Glomerular visceral epithelial cell (primary cell): ENCODE results near the gene CORO6.
A peak's percentile ranks its signal among the peaks of the same experiment; 100 is the strongest.

Source experiments
- DNase-seq: peaks from one replicate; pipeline ENCODE4 v3.0.0-alpha.2; 2016; ENCODE audit errors: extremely low spot score

CORO6 gene

DNA sequence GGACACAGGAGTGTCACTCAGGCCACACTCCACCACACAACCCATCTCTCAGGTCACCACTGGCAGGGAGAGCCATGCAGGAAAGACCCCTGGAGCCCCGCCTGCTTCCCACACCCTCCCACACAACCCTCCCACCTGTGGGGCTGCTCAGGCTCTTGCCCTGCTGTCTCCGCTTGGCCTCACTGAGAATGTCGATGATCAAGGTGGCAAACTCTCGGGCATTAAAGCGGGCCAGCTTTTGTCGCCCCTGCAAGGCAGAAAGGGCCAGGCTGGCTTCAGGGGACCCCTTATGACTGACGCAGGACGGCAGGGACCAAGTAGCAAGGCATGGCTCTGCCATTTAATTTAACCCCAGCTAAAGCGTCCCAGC, 45.7 kb downstream of the CORO6 start:
- no peak for DNase-seq

DNA sequence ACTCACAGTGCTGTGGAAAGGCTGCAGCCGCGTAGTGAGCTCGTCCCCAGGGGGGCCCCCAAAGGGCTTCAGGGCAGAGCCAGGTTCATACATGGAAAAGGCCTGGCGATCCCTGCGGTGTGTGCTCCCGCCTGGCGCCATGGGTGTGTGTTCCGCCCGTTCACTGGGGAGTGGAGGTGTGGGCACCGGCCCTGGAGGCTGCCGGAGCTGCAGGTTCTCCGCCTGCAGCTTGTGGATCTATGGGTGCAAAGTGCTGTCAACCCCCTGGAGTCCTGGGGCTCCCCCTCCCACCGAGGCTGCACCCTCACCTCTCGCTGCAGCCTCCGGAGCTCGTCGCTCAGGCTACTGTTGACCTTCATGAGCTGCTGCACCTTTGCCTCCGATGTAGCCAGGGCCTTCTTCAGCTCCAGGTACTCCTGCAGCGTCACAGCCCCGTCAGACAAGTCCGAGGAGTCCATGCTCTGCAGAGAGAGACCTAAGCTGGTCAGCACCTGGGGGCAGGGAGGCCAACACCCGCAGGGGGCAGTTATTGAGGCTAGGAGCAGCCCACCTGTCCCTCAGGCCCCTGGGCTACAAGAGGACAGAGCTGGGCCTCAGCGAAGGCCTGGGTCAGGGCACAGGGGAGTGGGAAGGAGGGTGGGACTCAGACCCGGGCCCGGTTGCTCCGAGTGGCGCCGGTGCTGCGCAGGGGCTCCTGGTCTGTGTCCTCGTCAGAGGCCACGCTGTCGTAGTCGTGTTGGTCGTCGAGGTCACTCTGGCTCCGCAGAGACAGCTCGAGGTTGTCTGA, 46.3 kb downstream of the CORO6 start:
- DNase-seq, result no peak

DNA sequence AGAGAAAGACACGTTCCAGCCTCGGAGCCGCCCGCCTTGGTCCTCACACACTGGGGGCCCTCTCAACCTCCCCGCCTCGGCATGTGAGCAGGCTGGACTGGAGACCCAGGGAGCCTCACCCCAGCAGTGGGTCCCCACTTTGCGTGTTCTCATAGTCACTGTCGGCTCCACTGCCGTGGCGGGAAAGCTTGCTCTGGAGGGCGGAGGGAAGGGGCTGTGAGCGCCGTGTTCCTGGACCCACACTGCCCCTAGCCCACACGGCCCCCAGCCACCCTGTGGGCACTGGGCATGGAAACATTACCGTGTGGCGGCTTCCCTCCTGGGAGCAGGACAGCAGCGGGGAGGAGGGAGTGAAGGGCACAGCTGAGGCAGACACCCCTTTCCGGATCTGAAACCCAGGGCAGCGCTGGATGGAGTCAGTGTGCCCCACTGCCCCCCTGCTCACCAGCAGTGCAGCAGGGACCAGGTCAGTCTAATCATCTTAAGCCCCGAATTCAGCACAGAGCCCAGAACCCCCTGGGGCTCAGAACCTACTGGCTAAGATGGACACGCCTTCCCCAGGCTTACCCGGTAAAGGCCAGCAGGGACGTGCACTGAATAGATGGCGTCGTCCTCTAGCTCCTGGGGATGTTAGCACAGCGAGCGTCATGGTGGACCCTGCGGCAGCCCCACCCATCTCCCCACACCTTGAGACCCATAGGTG, 47.0 kb downstream of the CORO6 start:
- no peak for DNase-seq

DNA sequence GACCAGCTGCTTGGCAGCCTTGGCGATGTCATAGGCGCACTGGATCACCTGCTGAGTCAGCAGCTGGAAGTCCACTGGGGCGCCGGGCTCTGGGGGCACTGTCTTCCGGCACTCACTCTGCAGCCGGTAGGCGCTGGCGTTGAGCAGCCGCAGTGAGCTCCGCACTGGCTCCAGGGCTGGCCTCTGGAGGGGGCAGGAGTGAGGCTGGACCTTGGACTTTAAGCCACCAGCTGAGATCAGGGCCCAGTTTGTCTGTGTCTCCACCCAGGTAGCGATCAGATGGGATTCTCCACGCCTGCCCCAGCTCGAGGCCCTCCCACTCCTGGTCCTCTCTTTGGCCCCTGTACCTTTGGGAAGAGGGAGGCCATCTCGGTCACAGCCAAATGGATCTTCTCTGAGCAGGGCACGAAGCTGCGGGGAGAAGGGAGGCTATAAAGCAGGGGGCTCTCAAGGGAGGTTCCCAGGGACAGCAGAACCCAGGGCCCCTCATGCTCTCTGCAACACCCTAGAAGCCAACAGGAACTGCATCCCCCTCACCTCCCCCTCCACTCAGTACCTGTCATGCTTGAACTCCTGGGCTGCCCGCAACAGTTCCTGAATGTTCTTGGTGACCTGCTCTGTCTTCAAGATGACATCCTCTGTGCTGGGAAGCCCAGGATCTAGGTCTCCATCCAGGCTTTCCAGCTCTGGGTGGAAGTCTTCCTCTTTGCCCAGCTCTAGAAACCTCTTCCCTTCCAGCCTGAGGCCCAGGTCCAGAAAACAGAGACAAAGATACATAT, 47.8 kb downstream of the CORO6 start:
- DNase-seq, result no peak

DNA sequence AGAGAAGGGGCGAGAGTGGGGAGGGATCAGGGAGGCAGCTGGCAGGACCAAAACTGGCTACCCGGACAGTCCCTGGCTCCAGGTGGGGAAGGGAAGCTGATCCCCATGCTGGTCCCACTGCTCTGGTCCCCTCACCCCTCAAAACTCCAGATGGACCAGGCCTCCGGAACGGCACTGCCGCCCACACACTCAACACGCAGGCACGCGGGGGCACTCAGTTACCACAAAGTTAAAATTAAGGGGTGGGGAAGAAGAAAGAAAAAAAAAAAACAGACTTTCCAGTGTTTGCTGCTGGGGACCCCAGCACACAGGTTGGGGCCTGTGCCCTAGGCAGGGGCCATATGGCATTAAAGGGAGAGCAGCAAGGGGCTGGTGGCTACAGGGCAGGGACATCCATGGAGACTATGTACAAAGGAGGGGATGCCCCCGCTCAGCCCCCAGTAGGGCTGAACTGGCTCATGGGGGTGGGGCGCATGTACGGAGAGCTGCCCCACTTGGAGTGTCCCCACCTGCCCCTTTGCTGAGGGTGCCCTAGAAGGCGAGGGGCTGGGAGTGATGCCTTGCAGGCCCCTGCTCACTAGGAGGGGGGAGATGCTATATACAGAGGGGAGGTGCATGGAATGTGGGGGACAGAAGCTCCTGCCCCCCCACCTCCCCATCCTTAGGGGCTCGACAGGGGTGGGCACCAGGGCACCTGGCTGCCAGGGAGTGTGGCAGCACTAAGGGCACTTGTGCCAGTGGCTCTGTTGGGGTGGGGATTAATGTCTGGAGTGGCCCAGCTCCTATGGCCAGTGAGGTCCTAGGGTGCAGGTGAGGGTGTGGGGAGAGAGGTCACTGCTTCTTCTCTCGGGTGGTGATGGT, 48.6 kb downstream of the CORO6 start:
- no peak for DNase-seq

DNA sequence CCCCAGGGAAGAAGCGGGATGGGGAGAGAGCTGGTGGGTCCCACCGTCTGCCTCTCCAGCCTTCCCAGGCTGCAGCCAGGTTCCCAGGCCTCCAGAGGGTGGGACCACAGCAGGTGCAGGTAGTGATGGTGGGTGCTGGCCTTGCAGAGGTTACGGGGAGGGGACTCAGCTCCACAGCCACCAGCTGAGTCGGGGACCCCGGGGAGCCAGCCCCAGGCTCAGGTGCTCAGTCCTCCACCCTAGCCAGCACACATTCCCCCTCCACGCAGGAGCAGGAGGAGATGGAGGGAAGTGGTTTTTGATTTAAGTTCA, 49.2 kb downstream of the CORO6 start:
- no peak for DNase-seq

DNA sequence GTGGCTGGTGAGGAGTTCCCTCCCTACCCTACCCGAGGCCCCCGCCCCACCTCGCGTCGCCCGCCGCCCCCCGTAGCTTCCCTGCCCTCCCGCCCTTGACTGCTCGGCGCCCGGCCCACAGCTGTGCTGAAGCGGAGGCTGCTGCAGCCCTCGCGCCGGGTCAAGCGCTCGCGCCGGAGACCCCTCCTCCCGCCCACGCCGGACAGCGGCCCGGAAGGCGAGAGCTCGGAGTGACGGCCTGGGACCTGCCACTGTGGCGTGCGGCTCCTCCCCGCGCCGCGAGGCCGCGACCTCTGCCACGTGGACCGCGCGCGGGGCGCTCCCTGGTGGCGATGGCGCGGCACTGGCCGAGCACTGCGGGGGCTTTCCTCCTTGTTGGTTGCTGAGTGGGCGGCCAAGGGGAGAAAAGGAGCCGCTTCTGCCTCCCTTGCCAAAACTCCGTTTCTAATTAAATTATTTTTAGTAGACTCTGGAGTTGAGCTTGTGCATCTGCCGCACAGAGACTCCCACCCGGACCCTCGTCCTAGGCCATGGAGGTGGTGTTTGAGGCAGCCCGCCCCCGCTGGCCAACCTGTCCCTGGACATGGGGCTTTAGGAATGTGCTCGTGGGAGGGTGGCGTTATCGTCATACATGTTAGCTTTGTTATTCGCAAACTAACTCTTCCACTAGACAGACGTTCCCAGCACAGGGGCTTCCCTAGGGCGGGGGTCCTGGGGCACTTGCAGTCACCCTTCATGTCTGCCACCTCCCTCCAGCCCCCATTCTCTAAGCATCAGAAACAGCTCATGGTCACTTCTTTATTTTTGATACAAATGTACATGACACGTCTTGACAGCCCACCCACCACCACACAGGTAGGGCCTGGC, 49.8 kb downstream of the CORO6 start:
- no peak for DNase-seq

DNA sequence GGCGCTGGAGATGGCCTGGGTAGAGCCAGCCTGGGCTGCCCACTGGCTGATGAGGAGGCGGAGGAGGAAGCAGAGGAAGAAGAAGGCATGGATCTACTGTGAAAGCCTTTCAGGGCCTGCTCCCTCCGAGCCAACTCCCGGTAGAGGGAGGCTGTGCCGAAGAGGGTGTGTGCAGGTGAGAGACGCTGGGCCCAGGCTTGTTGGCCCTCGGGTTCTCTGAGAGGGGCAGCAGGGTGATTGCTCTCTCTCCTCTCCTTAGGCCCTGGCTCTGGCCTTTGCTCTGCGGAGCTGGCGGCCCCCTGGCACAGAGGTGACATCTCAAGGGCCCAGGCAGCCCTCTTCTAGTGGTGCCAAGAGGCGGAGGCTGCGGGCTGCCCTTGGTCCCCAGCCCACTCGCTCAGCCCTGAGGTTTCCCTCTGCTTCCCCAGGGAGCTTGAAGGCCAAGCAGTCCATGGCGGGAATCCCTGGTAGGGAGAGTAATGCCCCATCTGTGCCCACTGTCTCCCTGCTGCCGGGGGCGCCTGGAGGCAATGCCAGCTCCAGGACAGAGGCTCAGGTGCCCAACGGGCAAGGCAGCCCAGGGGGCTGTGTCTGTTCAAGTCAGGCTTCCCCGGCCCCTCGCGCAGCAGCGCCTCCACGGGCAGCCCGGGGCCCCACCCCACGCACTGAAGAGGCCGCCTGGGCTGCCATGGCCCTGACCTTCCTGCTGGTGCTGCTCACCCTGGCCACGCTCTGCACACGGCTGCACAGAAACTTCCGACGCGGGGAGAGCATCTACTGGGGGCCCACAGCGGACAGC, 50.6 kb downstream of the CORO6 start:
- no peak for DNase-seq

DNA sequence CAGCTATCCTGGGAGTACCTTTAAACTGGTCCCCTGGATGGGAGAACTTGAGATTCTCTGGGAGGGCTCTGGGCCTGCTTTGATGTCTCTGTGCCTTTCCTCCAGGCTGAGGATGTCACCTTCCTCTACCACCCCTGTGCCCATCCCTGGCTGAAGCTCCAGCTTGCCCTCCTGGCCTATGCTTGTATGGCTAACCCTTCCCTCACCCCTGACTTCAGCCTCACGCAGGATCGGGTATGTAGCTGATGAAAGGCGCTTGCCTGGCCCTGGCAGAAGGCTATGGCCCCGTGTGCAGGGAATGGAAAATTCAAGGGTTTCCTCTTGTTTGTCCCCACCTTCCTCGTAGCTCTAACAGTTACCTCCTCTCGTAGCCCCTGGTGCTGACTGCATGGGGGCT, 51.2 kb downstream of the CORO6 start:
- no peak for DNase-seq

DNA sequence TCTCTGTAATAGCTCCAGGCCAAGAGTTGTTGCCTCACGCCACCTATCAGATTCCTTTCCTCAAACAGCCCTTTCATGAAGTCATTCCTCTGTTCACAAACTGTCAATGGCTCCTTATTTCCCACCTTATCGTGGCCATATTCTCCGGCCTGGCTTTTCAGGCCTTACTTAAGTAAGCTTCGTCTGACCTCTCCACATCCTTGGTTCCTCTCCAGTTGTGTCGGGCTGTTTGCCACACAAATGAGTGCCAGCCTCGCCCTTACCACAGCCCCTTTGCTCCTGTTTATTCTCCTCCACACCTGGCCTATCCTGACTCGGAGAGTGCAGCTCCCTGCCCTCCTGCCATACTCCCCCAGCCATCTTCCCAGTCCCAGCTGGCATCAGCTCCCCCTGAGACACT, 52.2 kb downstream of the CORO6 start:
- DNase-seq, result no peak

DNA sequence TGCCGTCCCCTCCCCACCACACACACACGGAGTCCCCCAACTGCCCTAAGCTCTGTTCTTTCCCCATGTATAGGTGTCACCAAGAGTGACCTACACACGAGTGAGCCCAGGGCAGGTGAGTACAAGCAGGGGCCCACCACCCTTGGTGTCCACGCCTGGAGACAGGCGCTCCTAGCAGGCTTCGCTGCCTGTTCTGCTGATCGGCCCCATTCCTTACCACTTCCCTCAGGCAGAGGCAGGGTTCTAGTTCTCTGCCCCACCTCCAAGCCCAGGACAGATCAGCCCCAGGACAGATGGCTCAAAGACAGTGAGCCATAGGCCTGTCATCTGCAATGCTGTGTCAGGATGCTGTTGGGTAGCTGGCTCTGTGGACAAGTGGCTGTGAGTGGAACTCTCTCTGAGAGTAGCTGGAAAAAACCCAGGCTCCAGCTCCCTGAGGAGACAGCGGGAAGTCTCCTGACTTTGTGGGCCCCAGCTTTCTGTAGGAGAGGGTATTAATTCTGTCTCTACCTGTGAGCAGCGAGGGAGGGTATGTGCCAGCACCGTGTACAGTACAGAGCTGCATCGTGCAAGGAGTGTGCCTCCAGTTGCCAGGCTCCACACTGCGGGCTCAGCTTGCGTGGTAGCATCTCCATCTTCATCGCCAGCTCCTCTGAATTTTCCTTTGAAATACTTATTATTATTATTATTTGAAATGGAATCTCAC, 53.3 kb downstream of the CORO6 start:
- DNase-seq, result no peak

DNA sequence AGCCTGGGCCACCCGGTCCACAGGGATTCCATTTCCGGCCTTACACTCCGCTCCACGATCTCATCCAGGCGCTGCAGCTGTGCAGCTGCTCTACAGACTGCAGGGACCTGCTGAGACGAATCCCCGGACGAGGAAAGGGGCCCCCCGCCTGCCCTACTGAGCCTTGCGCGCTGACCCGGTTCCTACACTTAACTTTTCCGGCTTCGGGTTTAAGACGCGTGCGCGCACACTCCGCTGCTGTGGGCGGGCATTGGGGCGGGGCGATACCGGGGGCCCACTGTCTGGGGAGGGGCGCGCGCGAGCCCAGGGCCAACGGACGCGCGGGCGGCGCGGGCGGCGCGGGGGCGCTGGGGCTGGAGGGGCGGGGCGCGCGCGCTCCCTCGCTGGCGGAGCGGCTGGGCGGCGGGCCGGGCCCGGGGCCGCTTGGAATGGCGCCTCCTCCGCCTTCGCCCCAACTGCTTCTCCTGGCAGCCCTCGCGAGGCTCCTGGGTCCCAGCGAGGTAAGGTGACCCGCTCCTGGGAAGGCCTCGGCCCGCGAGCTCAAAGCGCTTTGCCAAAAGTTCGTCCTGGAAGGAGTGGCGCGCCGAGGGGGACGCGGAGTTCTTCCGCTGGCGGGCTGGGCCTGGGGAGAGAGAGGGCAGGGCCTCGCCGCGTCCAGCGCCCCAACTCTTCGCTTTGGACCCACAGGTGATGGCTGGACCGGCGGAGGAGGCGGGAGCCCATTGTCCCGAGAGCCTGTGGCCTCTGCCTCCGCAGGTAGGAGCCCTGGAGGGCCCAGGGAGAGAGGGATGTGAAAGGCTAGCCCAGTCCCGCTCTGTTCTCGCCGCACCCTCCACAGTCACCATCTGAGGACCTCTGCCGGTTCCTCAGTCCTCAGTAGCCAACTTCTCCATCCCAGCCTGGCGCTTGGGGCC, 54.1 kb downstream of the CORO6 start, which contains the start of gene TP53I13:
Gene TP53I13, plus strand, starts transcription at position 371 of the 914 bp plus-strand sequence. Its CDS starts 58 bp downstream, at position 429.
- peak; percentile 90 for DNase-seq

DNA sequence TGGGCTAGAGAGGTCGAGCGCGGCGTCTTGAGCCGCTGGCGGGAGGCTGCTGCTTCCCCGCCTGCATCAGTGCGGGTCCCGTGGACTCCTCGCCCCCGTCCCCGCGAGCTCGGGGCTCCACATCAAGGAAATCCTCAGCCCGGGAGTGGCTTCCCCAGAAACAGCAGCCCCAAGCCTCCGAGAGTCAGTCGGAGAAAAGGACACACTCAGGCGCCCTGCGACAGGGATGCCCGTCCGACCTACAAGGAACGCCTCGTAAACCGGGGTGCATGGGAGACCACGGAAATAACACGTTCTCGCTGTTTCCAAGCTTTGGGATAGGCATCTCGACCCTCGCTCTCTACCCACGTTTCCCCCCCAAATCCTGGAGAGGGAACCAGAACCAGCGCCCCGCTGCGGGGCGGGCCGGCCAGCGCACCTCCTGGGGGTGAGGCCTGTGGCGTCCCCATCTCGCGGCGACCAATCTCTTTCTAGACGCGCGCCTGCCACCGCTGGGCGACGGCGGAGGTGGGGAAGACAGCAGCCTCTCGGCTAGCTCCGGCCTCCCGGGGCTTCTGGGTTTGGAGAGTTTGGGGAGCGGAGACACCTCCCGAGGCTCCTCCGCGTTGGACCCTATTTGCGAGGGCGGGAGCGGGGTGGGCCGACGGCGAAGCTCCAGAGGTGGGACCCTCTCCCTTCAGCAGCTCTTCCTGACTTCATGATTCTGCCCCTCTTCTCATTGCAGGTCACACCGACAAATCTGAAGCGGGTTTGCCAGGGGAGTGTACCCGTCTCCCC, 55.0 kb downstream of the CORO6 start:
- peak; percentile 67 for DNase-seq

DNA sequence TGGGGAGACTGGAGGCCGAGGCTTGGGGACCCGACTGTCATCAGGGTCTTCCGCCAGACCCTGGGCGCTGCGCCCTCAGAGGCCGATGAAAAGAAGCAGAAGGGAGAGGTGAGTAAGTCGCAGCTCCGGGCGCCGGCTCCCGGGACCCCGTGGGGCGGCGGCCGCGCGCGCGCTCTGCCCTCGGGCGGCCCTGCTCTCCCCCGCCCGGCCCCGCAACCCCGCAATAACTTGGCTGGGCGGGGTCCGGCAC, 55.5 kb downstream of the CORO6 start:
- DNase-seq, result no peak

DNA sequence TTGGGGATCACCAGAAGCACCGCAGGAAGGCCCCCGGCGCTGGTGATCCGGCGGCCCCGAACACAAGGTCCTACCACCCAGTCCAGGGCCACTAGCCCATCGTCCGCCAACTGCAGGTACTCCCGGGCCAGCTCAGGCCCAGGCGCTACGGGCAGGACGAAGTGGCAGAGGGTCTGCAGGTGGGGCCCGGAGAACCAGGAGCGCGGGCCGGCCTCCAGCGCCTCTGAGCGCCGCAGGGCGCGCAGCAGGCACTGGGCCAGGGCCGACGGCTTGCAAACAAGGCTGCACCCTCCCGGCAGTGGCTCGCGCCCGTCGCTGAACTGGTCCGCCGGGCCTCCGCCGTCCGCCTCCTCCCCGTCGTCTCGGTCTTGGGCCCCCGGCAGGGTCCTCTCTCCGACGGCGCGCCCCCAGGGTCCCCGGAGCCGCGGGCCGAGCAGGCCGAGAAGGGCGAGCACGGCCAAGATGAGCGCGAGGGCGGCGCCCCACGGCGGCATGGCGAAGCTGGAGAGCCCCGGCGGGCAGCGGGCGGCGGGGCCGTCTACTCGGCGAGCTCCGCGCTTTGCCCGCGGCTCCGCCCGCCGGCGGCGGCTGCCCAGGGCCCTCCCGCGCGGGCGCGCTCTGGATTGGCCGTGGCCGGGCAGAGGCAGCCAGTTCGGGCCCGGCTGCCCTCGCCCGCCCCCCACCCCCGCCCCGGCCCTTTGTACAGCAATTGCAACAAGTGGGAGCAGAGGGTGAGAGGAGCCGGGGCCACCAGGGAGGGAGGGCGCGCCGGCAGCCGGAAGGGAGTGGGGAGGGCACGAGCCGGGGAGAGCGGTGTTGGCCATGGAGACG, 56.0 kb downstream of the CORO6 start, which contains the start of gene ABHD15:
Gene ABHD15, minus strand, starts transcription at position 565 of the 831 bp plus-strand sequence. Its CDS starts 71 bp downstream, at position 494.
- DNase-seq, result peak; percentile 86

DNA sequence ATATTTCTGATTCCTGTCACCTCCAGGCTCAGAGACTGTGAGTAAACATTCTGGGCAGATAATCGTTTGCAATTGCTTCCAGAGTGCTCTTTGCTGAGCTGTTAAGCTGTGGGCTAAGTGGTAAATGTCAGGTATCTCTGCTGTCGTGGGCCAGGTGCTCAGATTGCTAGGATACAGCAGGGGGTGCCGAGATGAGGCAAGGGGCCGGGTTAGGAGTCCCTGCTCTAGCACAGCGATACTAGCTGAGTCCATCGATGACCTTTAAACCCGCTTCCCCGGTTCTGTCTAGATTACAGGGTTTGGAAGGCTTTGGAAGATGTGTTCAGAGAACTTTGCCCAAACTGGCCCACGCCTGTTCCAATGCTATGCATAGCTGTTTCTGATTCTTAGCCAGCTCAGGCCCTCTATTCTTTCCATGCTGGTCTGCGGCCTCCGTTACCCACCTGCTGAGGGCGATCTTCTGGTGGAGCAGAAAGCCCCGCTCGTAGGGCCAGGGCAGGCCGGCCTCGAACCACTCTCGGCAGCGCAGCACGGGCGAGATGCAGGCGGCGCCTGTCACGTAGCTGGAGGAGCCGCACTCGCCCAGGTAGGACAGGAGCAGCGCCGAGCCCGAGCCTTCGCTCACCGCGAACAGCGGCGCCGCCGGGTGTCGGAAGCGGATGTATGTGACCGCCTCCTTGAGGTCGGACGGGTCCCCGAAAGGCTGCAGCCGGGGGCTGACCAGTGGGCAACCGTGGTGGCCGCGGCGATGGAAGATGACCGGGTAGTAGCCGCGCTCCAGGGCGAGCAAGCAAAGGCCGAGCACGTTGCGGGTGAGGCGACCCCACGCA, 56.9 kb downstream of the CORO6 start:
- DNase-seq, result peak; percentile 37
